Fibroblast of the aortic adventitia (primary cell): ENCODE results near the gene CLEC10A. TPM values are rescaled to one million over a fixed set of nuclear protein-coding genes. Genes with fewer than 3 reads are reported as not detected.
A peak's percentile ranks its signal among the peaks of the same experiment; 100 is the strongest.
"Not testable (repeated sequence)": the region's sequence is repeated elsewhere in the genome, so short reads cannot be mapped to it uniquely, and the experiment has no call there.

ENCODE experiments used
- DNase-seq: peaks from one replicate; pipeline ENCODE4 v3.0.0-alpha.2; 2010; ENCODE audit warnings: low read depth
- H3K4me3 ChIP-seq: 2 replicates; pipeline ENCODE4 v1.5.1; 2011; ENCODE audit warnings: low read depth, mild to moderate bottlenecking, control low read depth, low read length, moderate library complexity
- CTCF ChIP-seq: IDR thresholded peaks from 2 replicates; pipeline ENCODE4 v1.5.1; 2011; ENCODE audit warnings: mild to moderate bottlenecking, low read length, control low read depth, inconsistent platforms; ENCODE audit not compliant: insufficient read depth
- total RNA-seq: library from RNA; depleted of rRNA; stranded (reverse); fragments of >200 nt; gene quantifications from 2 replicates; pipeline ENCODE4 v1.2.3, GENCODE V29; 2012; ENCODE audit warnings: low replicate concordance

Gene CLEC10A
- total RNA-seq, 1 donor: not detected

GRCh38 chr17:7094652-7095019 is 14.6 kb upstream of the CLEC10A start:
- no peak for DNase-seq
- TF ChIP-seq CTCF: no peak
- no peak overlapping the region for H3K4me3 ChIP-seq

- DNase-seq, H3K4me3 ChIP-seq: not testable (repeated sequence)
Measured at GRCh38 chr17:7091311-7092005, 11.4 kb upstream of the CLEC10A start.

- not testable (repeated sequence) for H3K4me3 ChIP-seq, DNase-seq
Measured at GRCh38 chr17:7089570-7089969, 9.5 kb upstream of the CLEC10A start.

GRCh38 chr17:7088442-7088841 is 8.4 kb upstream of the CLEC10A start:
- not testable (repeated sequence) for H3K4me3 ChIP-seq, DNase-seq

- no peak for TF ChIP-seq CTCF
- no peak overlapping the region for H3K4me3 ChIP-seq
- DNase-seq: peak; percentile 78
Measured at GRCh38 chr17:7084088-7084487, 4.0 kb upstream of the CLEC10A start.

GRCh38 chr17:7083592-7083991 is 3.5 kb upstream of the CLEC10A start:
- TF ChIP-seq CTCF: no peak
- peak; percentile 54 for DNase-seq
- H3K4me3 ChIP-seq: no peak overlapping the region

GRCh38 chr17:7081341-7082062 is 1.5 kb upstream of the CLEC10A start:
- H3K4me3 ChIP-seq: no peak overlapping the region
- no peak for DNase-seq
- TF ChIP-seq CTCF: no peak

GRCh38 chr17:7080456-7081041 is 498 bp upstream of the CLEC10A start:
- DNase-seq: peak; percentile 51

More at GRCh38 chr17:7080456-7081041, 498 bp upstream of the CLEC10A start:
- H3K4me3 ChIP-seq: no peak overlapping the region
- TF ChIP-seq CTCF: no peak
